Measurements from ENCODE around the gene PKD2L2.

DNA sequence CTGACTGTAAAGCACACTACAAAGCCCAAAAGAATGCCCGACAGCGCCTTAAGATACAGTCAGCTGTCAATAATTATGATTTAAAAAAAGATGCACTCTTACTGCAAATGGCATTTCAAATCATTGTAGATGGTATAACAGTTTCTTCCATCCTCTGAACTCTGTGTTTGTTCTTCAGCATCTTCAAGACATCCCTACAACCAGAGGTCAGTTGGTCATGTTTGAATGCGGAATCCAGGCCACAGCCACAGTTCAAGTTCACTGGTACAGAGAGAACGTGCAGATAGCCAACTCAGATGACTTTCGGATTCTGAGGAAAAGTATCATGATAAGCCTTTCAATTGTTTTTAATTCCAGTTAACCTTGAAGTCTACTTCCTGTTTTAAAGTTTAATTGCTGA, 30.3 kb upstream of the PKD2L2 start:
- TF ChIP-seq CEBPB (IDR thresholded peaks at IDR 0.05) = no peak
- TF ChIP-seq, protein P1, sequence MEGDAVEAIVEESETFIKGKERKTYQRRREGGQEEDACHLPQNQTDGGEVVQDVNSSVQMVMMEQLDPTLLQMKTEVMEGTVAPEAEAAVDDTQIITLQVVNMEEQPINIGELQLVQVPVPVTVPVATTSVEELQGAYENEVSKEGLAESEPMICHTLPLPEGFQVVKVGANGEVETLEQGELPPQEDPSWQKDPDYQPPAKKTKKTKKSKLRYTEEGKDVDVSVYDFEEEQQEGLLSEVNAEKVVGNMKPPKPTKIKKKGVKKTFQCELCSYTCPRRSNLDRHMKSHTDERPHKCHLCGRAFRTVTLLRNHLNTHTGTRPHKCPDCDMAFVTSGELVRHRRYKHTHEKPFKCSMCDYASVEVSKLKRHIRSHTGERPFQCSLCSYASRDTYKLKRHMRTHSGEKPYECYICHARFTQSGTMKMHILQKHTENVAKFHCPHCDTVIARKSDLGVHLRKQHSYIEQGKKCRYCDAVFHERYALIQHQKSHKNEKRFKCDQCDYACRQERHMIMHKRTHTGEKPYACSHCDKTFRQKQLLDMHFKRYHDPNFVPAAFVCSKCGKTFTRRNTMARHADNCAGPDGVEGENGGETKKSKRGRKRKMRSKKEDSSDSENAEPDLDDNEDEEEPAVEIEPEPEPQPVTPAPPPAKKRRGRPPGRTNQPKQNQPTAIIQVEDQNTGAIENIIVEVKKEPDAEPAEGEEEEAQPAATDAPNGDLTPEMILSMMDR (IDR thresholded peaks at IDR 0.05) = no peak
- no peak for TF ChIP-seq NFE2L2 (conservative IDR thresholded peaks at IDR 0.05; ENCODE audit: low read length)
- no peak for TF ChIP-seq CBX8 (IDR thresholded peaks at IDR 0.05)
- TF ChIP-seq SMC3 (IDR thresholded peaks at IDR 0.05) = no peak
- TF ChIP-seq BHLHE40 (IDR thresholded peaks at IDR 0.05; ENCODE audit: low read depth, low read length) = no peak

Data from A549 (cell line).